CD14-positive monocyte (primary cell): Measurements from ENCODE around the gene SNCAIP. TPM values are rescaled to one million over a fixed set of nuclear protein-coding genes. Genes with fewer than 3 reads are reported as not detected.

ENCODE experiments used
- DNase-seq, 3 donors: peaks; one replicate each; pipeline ENCODE4 v3.0.0-alpha.2; 2011 to 2022
- H2AFZ ChIP-seq: 2 replicates; pipeline ENCODE4 v1.6.0; 2012; ENCODE audit warnings: mild to moderate bottlenecking, low read depth, low read length, inconsistent platforms; ENCODE audit not compliant: insufficient read depth, poor library complexity, severe bottlenecking
- H3K27ac ChIP-seq, 2 donors: 1 replicate in 1 of 2; 2 replicates in 1 of 2; pipeline ENCODE4 v1.5.1; 2012 to 2013; ENCODE audit warnings: low read length in 2 of 2, control low read depth in 1 of 2, inconsistent platforms in 1 of 2, low read depth in 1 of 2, mild to moderate bottlenecking in 1 of 2
- H3K27me3 ChIP-seq, 2 donors: one replicate each; pipeline versions ENCODE4 v1.6.0 to v1.6.1; 2011 to 2013; ENCODE audit warnings: low read length in 2 of 2; ENCODE audit not compliant: control insufficient read depth in 2 of 2, insufficient read depth in 2 of 2
- H3K36me3 ChIP-seq, 2 donors: replicated peaks in 1 of 2; 1 replicate in 1 of 2; 2 replicates in 1 of 2; pipeline versions ENCODE4 v1.5.1 to v1.6.1; 2012 to 2013; ENCODE audit warnings: low read length in 2 of 2, control low read depth in 1 of 2, inconsistent platforms in 1 of 2, mild to moderate bottlenecking in 1 of 2; ENCODE audit not compliant: insufficient read depth in 2 of 2, control insufficient read depth in 1 of 2
- H3K4me1 ChIP-seq, 2 donors: 1 replicate in 1 of 2; 2 replicates in 1 of 2; pipeline versions ENCODE4 v1.5.1 to v1.6.1; 2012 to 2013; ENCODE audit warnings: low read length in 2 of 2, control low read depth in 1 of 2, inconsistent platforms in 1 of 2, mild to moderate bottlenecking in 1 of 2, moderate library complexity in 1 of 2; ENCODE audit not compliant: insufficient read depth in 2 of 2, control insufficient read depth in 1 of 2
- H3K4me2 ChIP-seq: replicated peaks from 2 replicates; pipeline ENCODE3; 2012; ENCODE audit warnings: low read length, moderate library complexity, mild to moderate bottlenecking; ENCODE audit not compliant: poor library complexity, severe bottlenecking; ENCODE audit errors: extremely low read depth
- H3K4me3 ChIP-seq, 3 experiments: fragments of 200-600 bp in 1 of 3; sonication (generic) in 1 of 3; replicated peaks in 1 of 3; 1 replicate in 2 of 3; 2 replicates in 1 of 3; pipeline ENCODE4 v1.5.1; 2011 to 2013; ENCODE audit warnings: low read length in 3 of 3, mild to moderate bottlenecking in 3 of 3, control low read depth in 2 of 3, low read depth in 2 of 3, inconsistent platforms in 1 of 3, moderate library complexity in 1 of 3
- H3K79me2 ChIP-seq: 2 replicates; pipeline ENCODE4 v1.6.0; 2012; ENCODE audit warnings: mild to moderate bottlenecking, control low read depth, inconsistent platforms, low read length, moderate library complexity; ENCODE audit not compliant: insufficient read depth
- H3K9ac ChIP-seq: 2 replicates; pipeline ENCODE4 v1.6.0; 2017; ENCODE audit warnings: low read length, mild to moderate bottlenecking; ENCODE audit not compliant: insufficient read depth, poor library complexity, severe bottlenecking
- H3K9me3 ChIP-seq, 2 donors: replicated peaks in 1 of 2; 1 replicate in 1 of 2; 2 replicates in 1 of 2; pipeline versions ENCODE4 v1.5.1 to v1.6.1; 2012 to 2013; ENCODE audit warnings: low read length in 2 of 2, control low read depth in 1 of 2; ENCODE audit not compliant: control insufficient read depth in 1 of 2, insufficient read depth in 1 of 2
- H4K20me1 ChIP-seq: 2 replicates; pipeline ENCODE4 v1.6.0; 2012; ENCODE audit warnings: mild to moderate bottlenecking, low read length, control low read depth, moderate library complexity; ENCODE audit not compliant: insufficient read depth
- H3K27ac Mint-ChIP-seq, 7 donors: one replicate each; pipeline ENCODE4 v1.8.0; 2020; ENCODE audit warnings: mild to moderate bottlenecking in 7 of 7, mixed read lengths in 7 of 7, moderate library complexity in 6 of 7, inconsistent platforms in 2 of 7
- H3K27me3 Mint-ChIP-seq, 3 donors: one replicate each; pipeline ENCODE4 v1.8.0; 2021 to 2022; ENCODE audit warnings: low read depth in 3 of 3, mild to moderate bottlenecking in 3 of 3, mixed read lengths in 3 of 3, moderate library complexity in 3 of 3, inconsistent platforms in 1 of 3
- H3K36me3 Mint-ChIP-seq, 2 donors: one replicate each; pipeline ENCODE4 v1.8.0; 2020; ENCODE audit warnings: mixed read lengths in 2 of 2, inconsistent platforms in 1 of 2, mild to moderate bottlenecking in 1 of 2
- H3K4me1 Mint-ChIP-seq: one replicate; pipeline ENCODE4 v1.8.0; 2020; ENCODE audit warnings: mild to moderate bottlenecking, mixed read lengths
- H3K4me3 Mint-ChIP-seq, 2 donors: one replicate each; pipeline ENCODE4 v1.8.0; 2020; ENCODE audit warnings: mild to moderate bottlenecking in 2 of 2, mixed read lengths in 2 of 2, moderate library complexity in 1 of 2
- H3K9me3 Mint-ChIP-seq, 7 donors: one replicate each; pipeline ENCODE4 v1.8.0; 2020 to 2022; ENCODE audit warnings: mixed read lengths in 7 of 7, mild to moderate bottlenecking in 6 of 7, moderate library complexity in 6 of 7, inconsistent platforms in 2 of 7
- CTCF ChIP-seq: fragments of 200-600 bp; IDR thresholded peaks from one replicate; pipeline ENCODE4 v1.8.0; 2022; ENCODE audit warnings: antibody characterized with exemption, mild to moderate bottlenecking
- WGBS: methylation state at CpG from one replicate; pipeline ENCODE4 v1.1.5; 2013; ENCODE audit warnings: missing lambda C conversion rate; ENCODE audit not compliant: insufficient coverage; 5-methylcytosine and 5-hydroxymethylcytosine counted together
- intact Hi-C, 2 donors: fragments of 100-400 bp; cut with micrococcal nuclease; formaldehyde crosslinking; loops; one replicate each; pipeline versions ENCODE4 v1.15.0 to v1.15.1; 2023
- polyA plus RNA-seq, 3 donors: library from polyadenylated mRNA; depleted of rRNA in 1 of 3; unstranded in 2 of 3; stranded (reverse) in 1 of 3; fragments of 300-500 nt in 2 of 3; fragments of >200 nt in 1 of 3; fragmentation: Illumina TruSeq in 2 of 3; gene quantifications; 1 replicate in 2 of 3; 2 replicates in 1 of 3; pipeline ENCODE4 v1.2.3, GENCODE V29; 2012 to 2021

The SNCAIP gene
- polyA plus RNA-seq, 3 donors = not detected

GRCh38 chr5:122384739-122385235, 72.8 kb downstream of the SNCAIP start:
- no peak for DNase-seq
- H4K20me1 ChIP-seq = no peaks in the 10 kb centered on the region
- H3K27ac Mint-ChIP-seq = no peak overlapping the region
- no peaks in the 10 kb centered on the region for H3K4me1 Mint-ChIP-seq
- H3K27me3 ChIP-seq = no peaks in the 10 kb centered on the region
- H3K27me3 Mint-ChIP-seq = peaks cover 0 to 5% (median 1%) of the 10 kb centered on the region in 3 donors
- TF ChIP-seq CTCF = no peak
- intact Hi-C loops = no loop called here
- H2AFZ ChIP-seq = no peak overlapping the region
- H3K4me1 ChIP-seq = no peaks in the 10 kb centered on the region
- no peak overlapping the region for H3K4me2 ChIP-seq
- H3K36me3 Mint-ChIP-seq = no peaks in the 10 kb centered on the region
- H3K4me3 ChIP-seq = no peak overlapping the region
- H3K9me3 ChIP-seq = no peaks in the 10 kb centered on the region
- no peaks in the 10 kb centered on the region for H3K36me3 ChIP-seq
- H3K9me3 Mint-ChIP-seq = peaks cover 0 to 10% (median 5%) of the 10 kb centered on the region in 7 donors
- no peak overlapping the region for H3K4me3 Mint-ChIP-seq
- H3K79me2 ChIP-seq = no peaks in the 10 kb centered on the region
- H3K27ac ChIP-seq = no peak overlapping the region
- no peak overlapping the region for H3K9ac ChIP-seq
- WGBS = 91% methylated on average over 4 of the region's 5 CpGs

- intact Hi-C loops = no loop called here
- Mint-ChIP-seq H3K4me3 (no peak overlapping the region), H3K27ac (no peak overlapping the region), H3K4me1 (no peaks in the 10 kb centered on the region), H3K9me3 (peaks cover 0 to 10% (median 3%) of the 10 kb centered on the region in 7 donors), H3K36me3 (no peaks in the 10 kb centered on the region), H3K27me3 (peaks cover 0 to 5% (median 1%) of the 10 kb centered on the region in 3 donors)
- Histone ChIP-seq H3K36me3 (no peaks in the 10 kb centered on the region), H3K9me3 (no peaks in the 10 kb centered on the region), H3K9ac (no peak overlapping the region), H3K79me2 (no peaks in the 10 kb centered on the region), H3K4me1 (no peaks in the 10 kb centered on the region), H3K27ac (no peak overlapping the region), H2AFZ (no peak overlapping the region), H3K27me3 (no peaks in the 10 kb centered on the region), H3K4me2 (no peak overlapping the region), H4K20me1 (no peaks in the 10 kb centered on the region), H3K4me3 (no peak overlapping the region)
- no peak for TF ChIP-seq CTCF
- no peak for DNase-seq
- no CpG with 5 or more reads among the region's 4 CpGs for WGBS
These were observed 73.2 kb downstream of the SNCAIP start for GRCh38 chr5:122385286-122385685.
